GM10266 (cell line): ENCODE measurements around the gene UTF1.

Source experiments
- DNase-seq: peaks from one replicate; pipeline ENCODE4 v3.0.0; 2012; ENCODE audit errors: extremely low spot score
- CTCF ChIP-seq: IDR thresholded peaks from 2 replicates; pipeline ENCODE4 v1.5.1; 2012; ENCODE audit warnings: mild to moderate bottlenecking, low read depth; ENCODE audit not compliant: control insufficient read depth, insufficient read depth; ENCODE audit errors: missing control alignments

Gene UTF1

GRCh38 chr10:133230044-133230361 is at the start of gene UTF1:
TSS of gene UTF1 (plus strand) at chr10:133230217. CDS start at chr10:133230289, 72 bp downstream.
- no peak for DNase-seq
- no peak for TF ChIP-seq CTCF

DNA sequence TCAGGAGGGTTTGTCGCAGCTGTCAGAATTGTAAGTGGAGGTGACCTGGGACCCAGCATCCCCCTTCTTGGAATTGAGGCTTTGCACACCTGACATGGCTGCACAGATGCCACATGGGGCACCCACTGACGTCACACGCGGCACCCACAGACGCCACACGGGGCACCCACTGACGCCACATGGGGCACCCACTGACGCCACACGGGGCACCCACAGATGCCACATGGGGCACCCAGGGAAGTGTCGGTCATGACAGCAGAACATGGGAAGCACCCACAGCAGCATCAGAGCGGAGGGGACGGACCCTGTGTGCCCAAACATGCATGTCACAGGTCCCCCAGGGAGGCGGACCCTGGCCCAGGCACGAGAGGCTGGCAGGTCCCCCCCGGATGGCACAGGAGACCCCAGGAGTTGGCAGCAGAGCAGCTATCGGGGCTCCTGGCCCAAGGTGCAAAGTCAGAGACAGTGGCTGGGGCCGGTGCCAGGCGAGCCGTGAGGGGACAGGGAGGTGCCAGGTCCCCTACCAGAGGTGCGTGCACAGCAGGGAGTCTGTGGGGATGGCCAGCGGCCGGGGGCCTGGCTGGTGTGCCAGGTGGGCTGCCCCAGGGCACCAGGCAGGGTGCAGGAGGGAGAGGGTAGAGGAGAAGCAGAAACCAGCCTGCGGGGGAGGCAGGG is 48.9 kb upstream of the UTF1 start:
- no peak for TF ChIP-seq CTCF
- DNase-seq = no peak

GRCh38 chr10:133182190-133182589 is 47.8 kb upstream of the UTF1 start:
- TF ChIP-seq CTCF = no peak

DNA sequence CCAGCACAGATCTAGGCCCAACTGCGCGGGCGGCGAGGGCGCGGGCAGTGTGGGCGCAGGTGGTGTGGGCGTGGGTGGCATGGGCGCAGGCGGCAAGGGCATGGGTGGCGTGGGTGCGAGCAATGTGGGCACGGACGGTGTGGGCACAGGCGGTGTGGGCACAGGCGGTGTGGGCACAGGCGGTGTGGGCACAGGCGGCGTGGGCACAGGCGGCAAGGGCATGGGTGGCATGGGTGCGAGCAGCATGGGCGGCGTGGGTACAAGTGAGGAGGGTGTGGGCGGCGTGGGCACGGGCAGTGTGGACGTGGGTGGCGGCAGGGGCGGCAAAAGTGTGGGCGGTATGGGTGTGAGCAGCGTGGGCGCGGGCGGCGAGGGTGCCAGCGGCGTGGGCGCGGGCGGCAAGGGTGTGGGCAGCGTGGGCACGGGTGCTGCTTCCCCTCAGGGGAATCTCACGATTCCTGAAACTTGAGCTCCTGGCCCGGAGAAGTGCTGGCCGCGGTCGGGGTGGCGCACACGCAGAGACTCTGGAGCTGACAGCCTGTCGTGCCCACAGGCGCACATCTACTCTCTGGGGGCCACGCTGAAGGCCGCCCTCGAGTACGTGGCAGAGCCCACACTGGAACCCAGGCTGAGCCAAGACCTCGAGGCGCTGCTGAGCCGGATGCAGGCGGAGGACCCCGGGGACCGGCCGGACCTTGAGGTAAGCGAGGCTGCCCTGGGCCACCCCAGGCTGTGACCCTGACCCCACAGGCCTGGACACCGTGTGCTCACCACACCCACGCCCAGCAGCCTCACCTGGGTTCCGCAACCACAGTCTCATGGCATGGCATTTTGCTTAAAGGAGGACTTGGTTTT is 47.0 kb upstream of the UTF1 start:
- TF ChIP-seq CTCF = no peak
- no peak for DNase-seq

More at GRCh38 chr10:133182190-133182589, 47.8 kb upstream of the UTF1 start:
- DNase-seq = no peak

GRCh38 chr10:133183646-133184378 is 46.2 kb upstream of the UTF1 start:
- no peak for TF ChIP-seq CTCF

DNA sequence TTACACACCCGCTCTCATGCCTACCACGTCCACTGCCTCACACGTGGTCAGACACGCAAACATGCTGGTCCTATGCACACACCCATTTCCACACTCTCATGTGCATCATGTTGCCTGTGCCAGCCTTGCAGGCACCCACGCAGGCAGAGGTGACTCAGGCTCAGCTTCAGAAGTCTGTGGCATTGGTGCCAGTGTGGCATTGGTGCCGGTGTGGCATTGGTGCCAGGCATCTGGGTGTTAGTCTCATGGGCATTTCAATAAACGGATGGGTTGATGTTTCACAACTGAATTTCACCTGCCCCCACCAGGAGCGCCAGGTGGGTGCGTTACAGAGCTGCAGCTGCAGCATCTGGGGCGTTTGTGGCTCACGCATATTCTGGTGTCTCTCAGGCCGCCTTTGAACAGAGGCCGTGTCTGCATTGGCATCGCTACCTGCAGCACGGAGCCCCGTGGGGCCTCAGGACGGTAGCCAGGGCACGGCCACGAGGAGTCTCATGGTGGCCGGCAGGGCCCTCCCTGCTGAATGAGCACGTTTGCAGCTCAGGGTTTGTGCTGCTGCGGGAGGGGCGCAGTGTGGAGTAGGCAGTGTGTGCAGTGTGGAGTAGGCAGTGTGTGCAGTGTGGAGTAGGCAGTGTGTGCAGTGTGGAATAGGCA is 45.3 kb upstream of the UTF1 start:
- no peak for DNase-seq
- no peak for TF ChIP-seq CTCF

More at GRCh38 chr10:133183646-133184378, 46.2 kb upstream of the UTF1 start:
- no peak for DNase-seq
